HG03159 (cell line): Measurements from ENCODE around the gene RET.
"Not testable (repeated sequence)": the region's sequence is repeated elsewhere in the genome, so short reads cannot be mapped to it uniquely, and the experiment has no call there.

Experiments used
- ATAC-seq: cut with Tn5 transposase; IDR thresholded peaks from one replicate; pipeline ENCODE4 v1.9.1; 2021; ENCODE audit warnings: mild to moderate bottlenecking, moderate library complexity; ENCODE audit not compliant: unreplicated experiment

Gene RET

DNA sequence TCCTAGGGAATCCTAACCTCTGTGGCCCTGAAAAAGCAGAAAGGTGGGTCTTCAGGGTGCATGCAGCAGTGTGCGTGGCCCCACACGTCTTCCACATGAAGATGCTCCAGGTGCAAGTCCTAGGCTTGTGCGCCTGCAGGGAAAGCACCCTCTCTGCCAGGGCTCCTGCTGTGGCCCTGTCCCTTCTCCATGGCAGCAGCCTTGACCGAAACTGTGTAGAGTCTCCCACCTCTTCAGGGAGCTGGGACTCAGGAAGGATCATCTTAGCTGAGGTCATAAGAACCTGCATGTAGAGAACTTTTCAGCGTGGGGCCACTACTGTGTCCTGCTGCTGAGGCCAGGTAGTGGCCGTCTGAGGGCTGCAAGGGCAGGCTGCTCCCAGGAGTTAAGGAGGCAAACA, 55.0 kb downstream of the RET start:
- ATAC-seq: no peak

DNA sequence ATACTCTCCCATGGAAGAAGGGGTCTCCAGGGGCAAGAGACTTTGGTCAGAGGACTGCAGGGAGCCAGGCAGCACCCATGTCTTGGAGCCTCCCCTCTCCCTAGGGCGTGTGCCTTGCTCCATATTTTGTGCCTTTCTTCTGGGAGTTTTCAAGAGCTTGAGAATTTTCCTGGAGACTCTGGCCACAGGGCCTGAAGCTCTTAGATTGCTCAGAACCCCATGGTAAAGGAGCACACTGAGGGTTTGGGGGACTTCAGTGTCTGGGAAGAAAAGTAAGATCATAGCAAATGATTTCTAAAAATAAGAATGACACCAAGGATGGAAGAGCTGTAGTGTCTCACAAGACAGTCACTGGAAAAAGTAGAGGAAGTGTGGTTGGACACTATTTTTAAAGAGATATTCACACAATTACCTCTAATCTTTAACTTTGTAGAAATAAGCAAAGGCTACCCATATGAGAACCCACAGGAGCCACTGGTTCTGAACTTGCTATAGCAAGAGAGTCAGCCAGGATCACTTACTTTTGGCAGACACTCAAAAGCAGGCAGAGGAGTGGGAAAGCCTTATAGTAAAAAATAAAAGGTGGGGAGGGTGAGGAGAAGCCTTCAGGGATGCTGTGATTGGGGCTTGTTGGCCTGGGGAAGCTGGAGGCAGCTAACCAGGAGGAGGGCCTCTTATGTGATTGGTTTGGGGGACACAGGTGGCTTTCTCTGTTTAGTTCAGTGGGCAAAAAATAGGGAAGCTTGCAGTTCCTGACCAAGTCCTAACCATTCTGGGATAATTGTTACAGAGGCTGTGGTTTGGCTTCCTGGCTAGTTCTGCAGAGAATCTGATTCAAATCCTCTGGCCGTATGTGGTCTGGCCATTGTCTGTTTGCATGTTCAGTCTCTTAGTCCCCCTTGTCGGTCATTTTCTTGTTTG, 56.3 kb downstream of the RET start:
- no peak for ATAC-seq

DNA sequence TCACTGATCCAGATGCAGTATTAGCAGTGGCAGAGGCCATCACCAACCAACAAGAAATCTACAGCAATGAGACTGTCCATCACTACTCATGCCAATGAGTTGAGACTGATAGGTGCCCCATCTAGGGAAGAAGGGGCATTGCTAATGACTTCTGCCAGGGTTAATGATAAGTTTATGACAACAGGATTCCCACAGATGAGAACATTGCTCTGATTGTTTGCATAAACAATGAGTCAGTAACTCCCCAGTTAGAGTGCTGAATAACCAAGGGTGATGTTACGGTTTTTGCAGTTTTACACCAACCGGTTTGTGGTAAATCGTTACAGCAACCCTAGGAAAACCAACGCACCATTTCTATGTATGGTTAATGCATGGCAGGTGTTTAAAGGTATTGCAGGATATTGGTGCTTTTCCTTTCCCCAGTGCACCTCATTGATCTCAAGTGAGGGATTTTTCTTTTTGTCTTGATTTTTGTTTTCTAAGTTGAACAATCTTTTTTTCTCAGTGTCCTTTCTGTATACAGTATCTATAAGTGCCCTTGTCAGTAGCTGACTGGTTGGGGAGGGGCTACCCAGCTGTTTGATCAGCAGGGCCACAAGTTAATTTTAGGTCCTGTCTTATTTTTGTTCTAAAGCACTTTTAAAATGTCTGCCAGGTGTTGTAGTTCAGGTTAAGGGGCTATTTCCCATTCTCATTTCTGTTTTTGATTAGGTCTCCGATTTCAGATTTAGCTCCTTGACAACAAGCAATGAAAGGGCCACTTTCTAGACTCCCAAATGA, 57.4 kb downstream of the RET start:
- ATAC-seq: no peak

DNA sequence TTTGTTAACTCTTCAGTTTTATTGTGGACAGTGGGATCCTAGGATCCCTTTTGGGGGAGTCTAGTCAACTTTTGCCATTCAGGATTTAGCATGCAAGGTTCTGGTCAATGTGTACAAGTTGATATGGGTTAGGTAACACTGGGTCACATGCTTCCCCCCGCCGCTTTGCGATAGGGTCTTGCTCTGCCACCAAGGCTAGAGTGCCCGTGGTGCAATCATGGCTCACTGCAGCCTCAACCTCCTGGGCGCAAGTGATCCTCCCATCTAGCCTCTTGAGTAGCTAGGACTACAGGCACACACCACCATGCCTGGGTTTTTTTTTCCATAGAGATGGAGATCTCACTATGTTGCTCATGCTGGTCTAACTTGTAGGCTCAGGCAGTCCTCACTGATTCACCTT, 58.2 kb downstream of the RET start:
- ATAC-seq: no peak

- no peak for ATAC-seq
These were observed 58.8 kb downstream of the RET start for GRCh38 chr10:43135656-43136055.

DNA sequence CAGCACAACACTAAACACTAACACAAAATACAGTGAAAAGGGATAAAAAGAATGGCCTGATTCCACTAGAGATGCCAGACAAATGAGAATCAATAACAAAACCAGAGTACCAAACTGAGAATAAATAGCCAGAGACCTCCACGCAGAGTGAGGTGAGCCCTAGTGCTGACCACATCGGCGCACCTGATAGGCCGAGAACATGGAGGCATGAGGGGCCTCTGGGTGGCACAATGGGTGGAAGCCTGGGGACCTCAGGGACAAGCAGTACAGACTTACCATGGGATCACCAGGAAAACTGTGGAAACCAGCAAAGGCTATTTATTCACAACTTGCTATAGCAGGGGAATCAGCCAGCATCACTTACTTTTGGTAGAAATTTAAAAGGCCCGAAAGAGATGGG, 59.6 kb downstream of the RET start:
- no peak for ATAC-seq

GRCh38 chr10:43136995-43137716, 60.3 kb downstream of the RET start:
- no peak for ATAC-seq

DNA sequence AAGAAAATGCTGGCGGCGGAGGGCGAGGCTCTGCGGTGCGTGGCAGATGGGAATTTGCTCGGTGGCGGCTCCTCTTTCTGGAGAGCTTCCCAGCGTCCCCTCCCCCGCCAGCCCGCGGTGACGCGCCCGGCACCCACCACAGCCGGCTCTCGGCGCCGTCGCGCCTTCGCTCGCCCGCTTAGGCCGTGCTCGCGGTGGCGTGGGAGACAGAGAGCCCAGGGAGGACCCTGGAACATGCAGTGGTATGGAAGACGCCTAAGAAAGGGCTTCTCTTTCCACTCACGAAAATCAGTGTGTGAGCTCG, 60.8 kb downstream of the RET start:
- no peak for ATAC-seq

- ATAC-seq: peak; percentile 64
These were observed 61.3 kb downstream of the RET start, which contains the start of gene CSGALNACT2 for GRCh38 chr10:43138021-43138756. CSGALNACT2 (plus strand) TSS chr10:43138445; CDS start chr10:43155150, 16,705 bp downstream.

DNA sequence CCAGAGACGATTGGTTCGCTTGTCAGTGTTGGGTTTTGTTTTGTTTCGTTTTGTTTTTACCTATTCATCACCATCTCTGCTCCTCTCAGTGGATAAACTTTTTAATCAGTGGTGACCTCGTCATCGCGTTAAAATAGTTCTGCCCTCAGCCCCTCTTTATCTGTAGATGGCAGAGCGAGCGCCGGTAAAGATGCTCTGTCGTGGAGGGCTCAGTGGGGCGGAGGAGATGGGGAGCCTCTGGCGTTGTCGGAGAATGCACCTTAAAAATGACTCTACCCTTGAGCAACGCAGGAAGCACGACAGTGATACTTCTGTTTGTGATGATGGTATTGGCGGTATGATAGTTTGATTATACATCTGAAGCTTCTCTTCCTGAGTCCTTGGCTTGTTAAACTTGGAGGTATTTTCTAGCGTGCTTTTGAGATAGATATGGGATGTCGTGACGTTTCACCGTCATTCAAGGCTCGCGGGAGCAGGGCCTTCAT, 61.9 kb downstream of the RET start:
- ATAC-seq: peak; percentile 39

DNA sequence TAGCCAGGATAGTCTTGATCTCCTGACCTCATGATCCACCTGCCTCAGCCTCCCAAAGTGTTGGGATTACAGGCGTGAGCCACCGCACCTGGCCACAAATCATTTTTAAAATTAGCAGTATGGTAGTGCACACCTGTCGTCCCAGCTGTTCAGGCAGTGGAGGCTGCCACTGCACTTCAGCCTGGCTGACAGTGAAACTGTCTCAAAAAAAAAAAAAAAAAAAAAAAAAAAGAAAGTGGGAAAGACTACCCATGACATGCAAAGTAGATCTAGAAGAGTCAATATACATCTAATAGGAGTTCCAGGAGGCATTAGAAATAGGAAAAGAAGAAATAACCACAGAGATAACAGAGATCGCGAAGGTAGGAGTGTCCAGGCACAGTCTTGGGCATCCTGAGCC, 64.6 kb downstream of the RET start:
- ATAC-seq: no peak

DNA sequence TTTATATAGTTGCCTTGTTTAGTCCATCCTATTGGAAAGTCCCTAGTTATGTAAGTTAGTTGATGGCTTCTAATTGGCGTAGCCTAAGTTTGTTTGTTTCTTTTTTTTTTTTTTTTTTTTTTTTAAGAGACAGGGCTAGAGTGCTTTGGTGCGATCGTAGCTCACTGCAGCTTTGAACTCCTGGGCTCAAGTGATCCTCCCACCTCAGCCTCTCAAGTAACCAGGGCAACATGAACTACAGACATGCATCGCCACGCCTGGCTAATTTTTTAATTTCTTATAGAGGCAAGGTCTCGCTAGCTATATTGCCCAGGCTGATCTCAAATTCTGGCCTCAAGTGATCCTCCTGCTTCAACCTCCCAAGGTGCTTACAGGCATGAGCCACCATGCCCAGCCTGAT, 68.4 kb downstream of the RET start:
- ATAC-seq: no peak

DNA sequence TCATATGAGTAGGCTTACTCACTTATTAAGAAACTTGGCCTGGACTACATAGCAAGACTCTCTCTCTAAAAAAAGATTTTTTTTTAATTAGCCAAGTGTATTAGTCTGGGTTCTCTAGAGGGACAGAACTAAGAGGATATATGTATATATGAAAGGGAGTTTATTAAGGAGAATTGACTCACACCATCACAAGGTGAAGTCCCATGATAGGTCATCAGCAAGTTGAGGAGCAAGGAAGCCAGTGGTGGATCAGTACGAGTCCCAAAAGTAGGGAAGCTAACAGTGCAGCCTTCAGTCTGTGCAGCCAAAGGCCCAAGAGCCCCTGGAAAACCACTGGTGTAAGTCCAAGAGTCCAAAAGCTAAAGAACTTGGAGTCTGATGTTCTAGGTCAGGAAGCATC, 69.1 kb downstream of the RET start:
- ATAC-seq: not testable (repeated sequence)

GRCh38 chr10:43151371-43151770, 74.5 kb downstream of the RET start:
- no peak for ATAC-seq

- ATAC-seq: no peak
These were observed 77.0 kb downstream of the RET start for GRCh38 chr10:43153901-43154300.

GRCh38 chr10:43155221-43155620, 78.4 kb downstream of the RET start:
- ATAC-seq: no peak

- ATAC-seq: no peak
These were observed 78.9 kb downstream of the RET start for GRCh38 chr10:43155741-43156140.

DNA sequence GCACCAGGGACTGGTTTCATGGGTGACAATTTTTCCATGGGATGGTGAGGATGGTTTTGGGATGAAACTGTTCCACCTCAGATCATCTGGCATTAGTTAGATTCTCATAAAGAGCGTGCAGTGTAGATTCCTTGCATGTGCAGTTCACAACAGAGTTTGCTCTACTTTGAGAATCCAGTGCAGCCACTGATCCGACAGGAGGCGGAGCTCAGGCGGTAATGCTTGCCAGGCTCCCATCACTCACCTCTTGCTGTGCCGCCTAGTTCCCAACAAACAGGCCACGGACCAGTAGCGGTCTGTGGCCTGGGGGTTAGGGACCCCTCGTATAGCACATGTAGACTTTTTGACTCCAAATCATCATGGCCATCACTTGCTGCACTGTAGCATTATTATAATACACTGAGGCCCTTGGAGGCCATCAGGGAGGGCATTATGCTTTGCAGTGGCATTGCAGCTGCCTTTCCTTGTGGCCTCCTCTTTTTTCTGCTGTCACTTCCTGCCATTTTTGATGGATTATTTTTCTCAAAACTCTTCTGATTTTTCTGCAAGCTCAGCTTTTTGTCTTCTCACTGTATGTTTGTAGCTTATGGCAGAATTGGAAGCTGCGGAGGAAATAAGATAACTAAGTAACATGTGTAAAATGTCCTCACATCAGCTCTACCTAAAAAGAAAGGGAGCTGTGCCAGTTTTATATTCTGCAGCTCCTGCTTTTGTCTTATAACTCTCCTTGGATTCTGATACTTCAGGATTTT, 79.9 kb downstream of the RET start:
- no peak for ATAC-seq

GRCh38 chr10:43158636-43159035, 81.8 kb downstream of the RET start:
- no peak for ATAC-seq
